Thoracic aorta (tissue), 2 donors: Measurements from ENCODE around the gene MSI2. TPM values are rescaled to one million over a fixed set of nuclear protein-coding genes. Genes with fewer than 3 reads are reported as not detected.

ENCODE experiments used
- ATAC-seq: fragments of 150-250 bp; one replicate; pipeline ENCODE4 v1.8.0; 2017; ENCODE audit warnings: low read depth; ENCODE audit not compliant: insufficient number of reproducible peaks, low FRiP score
- DNase-seq: peaks from one replicate; pipeline ENCODE4 v3.0.0-alpha.2; 2020; ENCODE audit warnings: low spot score
- H3K27ac ChIP-seq, 2 donors: fragments of 200-600 bp; sonication (generic); 1 replicate in 1 of 2; 2 replicates in 1 of 2; pipeline ENCODE4 v1.5.1; 2016; ENCODE audit warnings: mild to moderate bottlenecking in 2 of 2, moderate library complexity in 2 of 2
- H3K27me3 ChIP-seq: fragments of 200-600 bp; sonication (generic); replicated peaks from 2 replicates; pipeline ENCODE4 v1.6.0; 2016; ENCODE audit warnings: mild to moderate bottlenecking; ENCODE audit not compliant: insufficient read depth
- H3K36me3 ChIP-seq: fragments of 200-600 bp; sonication (generic); one replicate; pipeline ENCODE4 v1.5.1; 2016
- H3K4me1 ChIP-seq, 2 donors: fragments of 200-600 bp; sonication (generic); 1 replicate in 1 of 2; 2 replicates in 1 of 2; pipeline versions ENCODE4 v1.5.1 to v1.6.0; 2016; ENCODE audit warnings: low read depth in 2 of 2, mild to moderate bottlenecking in 1 of 2; ENCODE audit not compliant: control insufficient read depth in 1 of 2
- H3K4me3 ChIP-seq: fragments of 200-600 bp; sonication (generic); 2 replicates; pipeline ENCODE4 v1.5.1; 2016; ENCODE audit warnings: mild to moderate bottlenecking
- H3K9me3 ChIP-seq: fragments of 200-600 bp; sonication (generic); 2 replicates; pipeline ENCODE4 v1.5.1; 2016
- CTCF ChIP-seq: fragments of 200-600 bp; sonication (generic); IDR thresholded peaks from one replicate; pipeline ENCODE4 v1.5.1; 2019; ENCODE audit warnings: antibody characterized with exemption
- total RNA-seq, 2 donors: library from RNA; depleted of rRNA; stranded (reverse); fragments of >200 nt; gene quantifications; one replicate each; pipeline versions ENCODE4 v1.1.0 to v1.2.3, GENCODE V29; 2016

MSI2 gene
- total RNA-seq, 2 donors from 2014 or later, result 32.1 to 46.2 TPM

DNA sequence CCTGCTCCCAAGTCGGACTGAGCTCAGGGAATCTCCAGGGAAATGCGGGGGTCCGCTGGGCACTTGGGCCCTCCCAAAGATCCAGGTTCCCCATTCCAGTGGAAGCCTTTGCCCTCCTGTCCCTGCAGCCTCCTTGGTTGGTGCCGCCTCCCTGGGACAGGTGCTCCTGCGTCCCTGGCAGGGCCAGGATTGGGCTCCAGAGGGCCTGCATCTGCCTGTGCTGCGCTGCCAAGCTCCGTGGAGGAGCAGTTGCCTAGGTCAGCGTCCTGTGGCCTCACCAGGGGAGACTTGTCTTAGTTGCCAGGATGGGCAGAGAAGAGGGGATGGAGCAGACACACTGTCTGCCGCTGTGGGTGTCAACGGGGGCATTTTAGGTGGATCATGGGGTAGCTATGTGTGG is 67.1 kb downstream of the MSI2 start:
- no peaks in the 10 kb centered on the region for H3K9me3 ChIP-seq
- no peak overlapping the region for H3K27ac ChIP-seq
- no peaks in the 10 kb centered on the region for H3K27me3 ChIP-seq
- H3K4me3 ChIP-seq, result no peak overlapping the region
- ATAC-seq (no peak), DNase-seq (no peak)
- no peaks in the 10 kb centered on the region for H3K36me3 ChIP-seq
- peaks cover 0 to 4% of the 10 kb centered on the region in 2 donors for H3K4me1 ChIP-seq
- TF ChIP-seq CTCF, result no peak

- no peaks in the 10 kb centered on the region for H3K9me3 ChIP-seq
- H3K4me3 ChIP-seq, result no peak overlapping the region
- peaks cover 0 to 6% of the 10 kb centered on the region in 2 donors for H3K4me1 ChIP-seq
- H3K36me3 ChIP-seq, result no peaks in the 10 kb centered on the region
- DNase-seq (no peak), ATAC-seq (no peak)
- H3K27me3 ChIP-seq, result no peaks in the 10 kb centered on the region
- no peak overlapping the region for H3K27ac ChIP-seq
- no peak for TF ChIP-seq CTCF
Measured at GRCh38 chr17:57324060-57324459, 67.7 kb downstream of the MSI2 start.

DNA sequence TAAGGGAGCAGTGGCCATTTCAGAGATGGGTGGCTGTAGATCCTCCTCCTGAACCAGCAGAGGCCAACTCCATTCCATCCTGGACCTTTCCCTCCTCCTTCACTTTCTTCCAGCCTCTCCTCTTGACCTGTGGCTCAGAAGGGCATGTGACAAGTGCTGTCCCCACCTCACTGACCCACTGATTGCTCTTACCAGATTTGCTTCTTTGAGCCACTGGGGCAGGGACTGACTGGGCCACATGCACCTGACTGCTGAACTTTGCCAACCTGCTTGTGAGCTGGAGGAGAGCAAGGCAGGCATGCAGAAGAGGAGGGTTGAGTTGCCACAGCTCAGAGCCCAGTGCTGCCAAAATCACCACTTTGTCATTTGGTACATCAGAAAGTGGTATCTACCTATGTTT is 68.3 kb downstream of the MSI2 start:
- DNase-seq (no peak), ATAC-seq (no peak)
- Histone ChIP-seq H3K27me3 (no peaks in the 10 kb centered on the region), H3K4me3 (no peak overlapping the region), H3K36me3 (no peaks in the 10 kb centered on the region), H3K9me3 (no peaks in the 10 kb centered on the region), H3K27ac (no peak overlapping the region), H3K4me1 (peaks cover 0 to 11% of the 10 kb centered on the region in 2 donors)
- TF ChIP-seq CTCF, result no peak

- Histone ChIP-seq H3K4me1 (peaks cover 5 to 24% of the 10 kb centered on the region in 2 donors), H3K27me3 (no peaks in the 10 kb centered on the region), H3K4me3 (no peak overlapping the region), H3K27ac (no peak overlapping the region), H3K36me3 (no peaks in the 10 kb centered on the region), H3K9me3 (no peaks in the 10 kb centered on the region)
- TF ChIP-seq CTCF, result no peak
- no peak for ATAC-seq
- no peak for DNase-seq
Measured at GRCh38 chr17:57326336-57326735, 70.0 kb downstream of the MSI2 start.

DNA sequence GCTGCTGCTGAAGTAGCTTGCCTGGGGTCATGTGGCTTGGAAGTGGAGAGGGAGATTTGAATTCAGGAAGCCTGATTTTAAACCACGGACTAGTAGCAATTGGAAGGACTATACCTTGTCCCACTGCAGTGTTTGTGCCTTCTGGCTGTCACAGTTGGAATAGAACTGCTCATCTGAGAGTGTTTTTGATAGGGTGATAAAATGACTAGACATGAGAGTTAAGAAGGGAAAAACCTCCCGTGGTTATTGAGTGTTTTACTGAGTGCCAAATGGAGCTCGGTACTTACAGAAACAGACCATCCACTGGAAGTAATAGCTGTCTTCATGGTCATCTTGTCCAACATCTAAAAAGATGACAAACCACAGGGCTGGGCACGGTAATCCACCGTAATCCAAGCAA is 70.4 kb downstream of the MSI2 start:
- H3K27ac ChIP-seq, result no peak overlapping the region
- H3K27me3 ChIP-seq, result no peaks in the 10 kb centered on the region
- no peak overlapping the region for H3K4me3 ChIP-seq
- H3K36me3 ChIP-seq, result no peaks in the 10 kb centered on the region
- peaks cover 5 to 24% of the 10 kb centered on the region in 2 donors for H3K4me1 ChIP-seq
- no peak for TF ChIP-seq CTCF
- ATAC-seq (no peak), DNase-seq (no peak)
- H3K9me3 ChIP-seq, result no peaks in the 10 kb centered on the region
